Astrocyte (in vitro differentiated cells and primary cell): Measurements from ENCODE around the gene CCDC34. TPM values are rescaled to one million over a fixed set of nuclear protein-coding genes. Genes with fewer than 3 reads are reported as not detected.

Experiments used
- DNase-seq: peaks from one replicate; pipeline ENCODE4 v3.0.0-alpha.2; 2010; ENCODE audit warnings: low read depth
- FAIRE-seq: peaks from 2 replicates; lab custom pipeline; 2011; peaks lifted over from hg19 to GRCh38; lab: Jason Lieb, UNC
- H2AFZ ChIP-seq: 2 replicates; pipeline ENCODE4 v1.6.0; 2012; ENCODE audit warnings: low read depth, low read length, inconsistent platforms
- H3K27ac ChIP-seq: 2 replicates; pipeline ENCODE4 v1.5.1; 2011; ENCODE audit warnings: low read depth, low read length, inconsistent platforms
- H3K27me3 ChIP-seq: 2 replicates; pipeline ENCODE4 v1.6.0; 2011; ENCODE audit warnings: low read length, inconsistent platforms; ENCODE audit not compliant: insufficient read depth
- H3K36me3 ChIP-seq: 2 replicates; pipeline ENCODE4 v1.5.1; 2011; ENCODE audit warnings: low read length, inconsistent platforms; ENCODE audit not compliant: insufficient read depth
- H3K4me1 ChIP-seq: 2 replicates; pipeline ENCODE4 v1.5.1; 2011; ENCODE audit warnings: low read length, inconsistent platforms; ENCODE audit not compliant: insufficient read depth
- H3K4me2 ChIP-seq: 2 replicates; pipeline ENCODE4 v1.6.0; 2012; ENCODE audit warnings: low read length, inconsistent platforms
- H3K4me3 ChIP-seq: 2 replicates; pipeline ENCODE4 v1.5.1; 2011; ENCODE audit warnings: low read depth, mild to moderate bottlenecking, low read length, inconsistent platforms; ENCODE audit not compliant: insufficient read depth
- H3K79me2 ChIP-seq: 2 replicates; pipeline ENCODE4 v1.6.0; 2012; ENCODE audit warnings: mild to moderate bottlenecking, low read length, inconsistent platforms; ENCODE audit not compliant: insufficient read depth
- H3K9ac ChIP-seq: 2 replicates; pipeline ENCODE4 v1.6.0; 2012; ENCODE audit warnings: mild to moderate bottlenecking, low read length, inconsistent platforms
- H3K9me3 ChIP-seq: 2 replicates; pipeline ENCODE4 v1.5.1; 2012; ENCODE audit warnings: low read depth, mild to moderate bottlenecking, low read length, inconsistent platforms; ENCODE audit not compliant: insufficient read depth
- H4K20me1 ChIP-seq: 2 replicates; pipeline ENCODE4 v1.6.0; 2012; ENCODE audit warnings: low read length, inconsistent platforms; ENCODE audit not compliant: insufficient read depth
- H3K27ac Mint-ChIP-seq: one replicate; pipeline ENCODE4 v1.8.0; 2021; ENCODE audit warnings: mild to moderate bottlenecking, mixed read lengths; ENCODE audit not compliant: unreplicated experiment
- H3K27me3 Mint-ChIP-seq: one replicate; pipeline ENCODE4 v1.8.0; 2021; ENCODE audit warnings: low read depth, mixed read lengths; ENCODE audit not compliant: unreplicated experiment
- H3K36me3 Mint-ChIP-seq: one replicate; pipeline ENCODE4 v1.8.0; 2021; ENCODE audit warnings: low read depth, mixed read lengths; ENCODE audit not compliant: unreplicated experiment
- H3K4me1 Mint-ChIP-seq: one replicate; pipeline ENCODE4 v1.8.0; 2021; ENCODE audit warnings: low read depth, mixed read lengths; ENCODE audit not compliant: unreplicated experiment
- H3K4me3 Mint-ChIP-seq: one replicate; pipeline ENCODE4 v1.8.0; 2021; ENCODE audit warnings: mild to moderate bottlenecking, moderate library complexity, mixed read lengths; ENCODE audit not compliant: unreplicated experiment
- H3K9me3 Mint-ChIP-seq: one replicate; pipeline ENCODE4 v1.8.0; 2021; ENCODE audit warnings: mild to moderate bottlenecking, mixed read lengths; ENCODE audit not compliant: unreplicated experiment
- CTCF ChIP-seq: IDR thresholded peaks from 2 replicates; pipeline ENCODE4 v1.5.1; 2011; ENCODE audit warnings: low read depth, mild to moderate bottlenecking, inconsistent platforms, low read length, moderate library complexity; ENCODE audit not compliant: insufficient read depth
- EZH2 ChIP-seq: IDR thresholded peaks from 2 replicates; pipeline ENCODE4 v1.6.1; 2012; ENCODE audit warnings: mild to moderate bottlenecking, low read length, inconsistent platforms; ENCODE audit not compliant: insufficient read depth
- total RNA-seq: library from RNA; stranded (reverse); gene quantifications from 2 replicates; pipeline ENCODE4 v1.2.1, GENCODE V29; 2021

The CCDC34 gene
- total RNA-seq, 1 donor from 2014 or later: 12.8 TPM

- H3K27ac Mint-ChIP-seq: no peak overlapping the region
- Histone ChIP-seq H4K20me1 (no peaks in the 10 kb centered on the region), H2AFZ (no peak overlapping the region), H3K4me1 (no peaks in the 10 kb centered on the region), H3K4me2 (no peak overlapping the region), H3K27me3 (no peaks in the 10 kb centered on the region), H3K9me3 (no peaks in the 10 kb centered on the region), H3K36me3 (peaks cover 33% of the 10 kb centered on the region), H3K27ac (no peak overlapping the region), H3K9ac (no peak overlapping the region), H3K79me2 (no peaks in the 10 kb centered on the region), H3K4me3 (no peak overlapping the region)
- peaks cover 5% of the 10 kb centered on the region for H3K4me1 Mint-ChIP-seq
- H3K27me3 Mint-ChIP-seq: no peaks in the 10 kb centered on the region
- DNase-seq (no peak), FAIRE-seq (peak; percentile 17)
- no peaks in the 10 kb centered on the region for H3K9me3 Mint-ChIP-seq
- H3K4me3 Mint-ChIP-seq: no peak overlapping the region
- peaks cover 8% of the 10 kb centered on the region for H3K36me3 Mint-ChIP-seq
- TF ChIP-seq EZH2 (no peak), CTCF (no peak)
Measured at GRCh38 chr11:27373856-27374602, 11.0 kb upstream of the CCDC34 start.

DNA sequence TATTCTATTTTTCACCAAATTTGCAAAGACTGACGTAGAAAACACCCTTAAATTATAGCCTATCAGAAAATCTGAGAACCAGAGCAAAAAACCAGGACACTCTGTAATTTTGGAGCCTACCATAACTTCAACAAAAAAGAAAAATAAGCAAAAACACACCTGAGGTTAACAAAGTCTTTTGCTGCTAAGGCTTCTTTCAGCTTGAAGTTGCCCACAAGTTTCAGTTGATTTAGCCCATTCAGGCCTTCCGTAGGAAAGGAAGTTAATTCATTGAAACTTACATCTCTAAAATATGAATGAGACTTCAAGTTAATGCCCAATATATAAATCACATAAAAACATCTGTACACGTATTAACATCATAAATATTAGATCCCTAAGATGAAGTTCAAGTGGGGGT, 10.4 kb upstream of the CCDC34 start:
- Histone ChIP-seq H3K4me1 (no peaks in the 10 kb centered on the region), H2AFZ (no peak overlapping the region), H3K4me3 (no peak overlapping the region), H3K9ac (no peak overlapping the region), H3K4me2 (no peak overlapping the region), H3K79me2 (no peaks in the 10 kb centered on the region), H4K20me1 (no peaks in the 10 kb centered on the region), H3K36me3 (peaks cover 38% of the 10 kb centered on the region), H3K27ac (no peak overlapping the region), H3K27me3 (no peaks in the 10 kb centered on the region), H3K9me3 (no peaks in the 10 kb centered on the region)
- Mint-ChIP-seq H3K9me3 (no peaks in the 10 kb centered on the region), H3K36me3 (peaks cover 8% of the 10 kb centered on the region), H3K27me3 (no peaks in the 10 kb centered on the region), H3K27ac (no peak overlapping the region), H3K4me1 (peaks cover 5% of the 10 kb centered on the region), H3K4me3 (no peak overlapping the region)
- TF ChIP-seq EZH2 (no peak), CTCF (no peak)
- FAIRE-seq: no peak
- DNase-seq: no peak

DNA sequence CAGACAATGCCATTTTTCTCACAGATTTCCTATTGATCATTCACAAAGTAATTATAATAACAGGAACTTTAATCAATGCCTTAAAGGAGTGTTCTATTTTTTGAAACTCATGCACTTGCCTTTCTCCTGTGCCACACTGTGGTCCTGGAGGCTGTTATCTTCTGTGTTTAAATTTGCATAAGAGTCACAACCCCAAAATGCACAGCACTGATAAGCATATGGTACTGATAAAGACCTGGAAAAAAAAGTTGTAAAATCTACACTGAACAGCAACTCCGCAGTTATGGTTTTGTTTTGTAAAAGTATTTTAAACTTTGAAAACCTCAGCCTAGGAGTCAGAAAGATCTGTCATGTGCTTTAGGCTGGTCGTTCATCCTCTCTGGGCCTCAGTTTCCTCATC, 9.1 kb upstream of the CCDC34 start:
- no peaks in the 10 kb centered on the region for H3K9me3 ChIP-seq
- no peak overlapping the region for H2AFZ ChIP-seq
- peaks cover 46% of the 10 kb centered on the region for H3K36me3 ChIP-seq
- no peaks in the 10 kb centered on the region for H3K4me1 ChIP-seq
- H3K79me2 ChIP-seq: no peaks in the 10 kb centered on the region
- H3K27me3 ChIP-seq: no peaks in the 10 kb centered on the region
- H3K9ac ChIP-seq: no peak overlapping the region
- Mint-ChIP-seq H3K36me3 (peaks cover 8% of the 10 kb centered on the region), H3K9me3 (no peaks in the 10 kb centered on the region), H3K27ac (no peak overlapping the region), H3K4me1 (peaks cover 5% of the 10 kb centered on the region), H3K4me3 (no peak overlapping the region), H3K27me3 (no peaks in the 10 kb centered on the region)
- no peak for TF ChIP-seq CTCF
- no peak for TF ChIP-seq EZH2
- no peak overlapping the region for H3K4me3 ChIP-seq
- DNase-seq (no peak), FAIRE-seq (no peak)
- H3K27ac ChIP-seq: no peak overlapping the region
- H3K4me2 ChIP-seq: no peak overlapping the region
- no peaks in the 10 kb centered on the region for H4K20me1 ChIP-seq
